Nasal cavity respiratory epithelium epithelial cell of viscerocranial mucosa (primary cell): ENCODE results near the gene AQP11. TPM values are rescaled to one million over a fixed set of nuclear protein-coding genes. Genes with fewer than 3 reads are reported as not detected.

Experiments
- total RNA-seq: library from RNA; depleted of rRNA; stranded (reverse); fragments of >200 nt; gene quantifications from 2 replicates; pipeline ENCODE4 v1.2.3, GENCODE V29; 2014

Gene AQP11, protein sequence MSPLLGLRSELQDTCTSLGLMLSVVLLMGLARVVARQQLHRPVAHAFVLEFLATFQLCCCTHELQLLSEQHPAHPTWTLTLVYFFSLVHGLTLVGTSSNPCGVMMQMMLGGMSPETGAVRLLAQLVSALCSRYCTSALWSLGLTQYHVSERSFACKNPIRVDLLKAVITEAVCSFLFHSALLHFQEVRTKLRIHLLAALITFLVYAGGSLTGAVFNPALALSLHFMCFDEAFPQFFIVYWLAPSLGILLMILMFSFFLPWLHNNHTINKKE
- total RNA-seq, result 0.34 and 0.43 TPM in 2 replicates

DNA sequence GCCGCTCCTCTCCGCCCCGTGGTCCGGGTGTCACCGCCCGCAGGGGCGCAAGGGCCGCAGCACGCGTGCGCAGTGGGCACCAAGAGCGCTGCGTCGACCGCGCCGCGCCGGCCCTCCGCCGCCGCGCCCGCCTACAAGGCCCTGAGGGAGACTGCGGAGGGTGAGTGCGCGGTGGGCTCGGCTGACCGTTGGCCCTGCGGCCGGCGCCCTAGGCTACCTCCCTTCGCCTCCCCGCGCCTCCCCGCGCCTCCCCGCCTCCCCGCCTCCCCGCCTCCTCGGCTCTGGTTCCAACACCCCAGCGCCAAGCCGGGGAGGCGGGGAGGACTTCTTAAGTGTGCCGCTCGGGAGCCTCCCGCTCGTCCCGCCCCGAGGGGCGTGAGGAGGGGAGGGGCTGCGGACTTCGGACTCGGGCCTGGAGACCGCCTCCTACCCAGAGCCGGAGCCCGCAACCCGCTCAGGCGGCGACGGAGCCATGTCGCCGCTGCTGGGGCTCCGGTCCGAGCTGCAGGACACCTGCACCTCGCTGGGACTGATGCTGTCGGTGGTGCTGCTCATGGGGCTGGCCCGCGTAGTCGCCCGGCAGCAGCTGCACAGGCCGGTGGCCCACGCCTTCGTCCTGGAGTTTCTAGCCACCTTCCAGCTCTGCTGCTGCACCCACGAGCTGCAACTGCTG lies at the start of gene AQP11:
Gene AQP11 (plus strand): TSS at position 433 of the 673 bp plus-strand sequence. CDS start 40 bp downstream, at position 473.

DNA sequence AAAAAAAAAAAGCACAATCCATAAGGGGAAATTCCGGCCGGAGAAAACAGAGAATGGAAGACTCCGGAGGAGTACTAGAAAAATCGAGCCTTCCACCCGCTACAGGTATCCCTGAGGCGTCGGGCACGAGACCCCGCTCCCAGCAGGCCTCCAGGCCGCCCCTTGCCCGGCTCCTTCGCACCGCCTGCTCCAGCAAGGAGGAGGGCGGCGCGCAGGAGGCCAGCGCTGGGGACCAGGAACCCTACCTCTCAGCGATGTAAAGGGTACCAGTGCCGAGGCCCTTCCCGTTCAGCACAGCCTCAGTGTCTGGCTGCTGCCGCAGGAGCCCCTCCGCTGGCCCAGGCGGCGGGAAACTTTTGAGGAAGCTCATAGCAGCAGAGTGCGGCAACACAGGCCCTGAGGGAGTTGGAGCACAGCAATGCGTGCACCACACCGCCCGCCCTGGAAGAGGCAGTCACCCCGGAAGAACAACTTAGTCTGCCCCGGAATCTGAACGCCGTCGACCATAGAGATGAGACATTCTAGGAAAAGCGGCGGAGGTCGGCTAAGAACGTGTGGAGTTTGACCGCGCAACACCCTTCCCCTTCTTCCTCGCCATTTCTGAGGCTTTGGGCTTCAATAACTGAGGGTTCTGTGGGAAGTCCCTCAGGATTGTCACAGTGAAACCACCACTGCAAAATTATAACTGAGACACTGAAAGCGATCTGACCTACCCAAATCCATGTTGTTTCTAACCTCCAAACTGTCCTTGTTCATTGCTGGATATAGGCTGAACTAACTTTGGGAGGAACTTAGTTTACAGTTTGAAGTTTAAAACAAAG lies 47.8 kb downstream of the AQP11 start, which contains the start of gene CLNS1A:
Gene CLNS1A (minus strand): TSS at position 450 of the 821 bp plus-strand sequence. CDS start 80 bp downstream, at position 370.

Other genes with a start within 250 kb of the AQP11 start
- gene PAK1, start 115.9 kb upstream of the AQP11 start, total RNA-seq, result 50.3 and 56.7 TPM in 2 replicates
- 130 and 233 TPM in 2 replicates for gene CLNS1A, start 47.8 kb downstream of the AQP11 start, total RNA-seq
- gene RSF1, start 230.8 kb downstream of the AQP11 start, total RNA-seq, result 22.2 and 41.4 TPM in 2 replicates
- gene AAMDC, start 231.2 kb downstream of the AQP11 start, total RNA-seq, result 3.4 and 6.8 TPM in 2 replicates